Epithelial cell of alveolus of lung (primary cell): ENCODE results near the gene MAD2L1. TPM values are rescaled to one million over a fixed set of nuclear protein-coding genes. Genes with fewer than 3 reads are reported as not detected.

Source experiments
- total RNA-seq: library from RNA; depleted of rRNA; stranded (reverse); fragments of >200 nt; gene quantifications from 2 replicates; pipeline ENCODE4 v1.2.1, GENCODE V29; 2015

The MAD2L1 gene
- 16.5 and 43.2 TPM in 2 replicates for total RNA-seq

GRCh38 chr4:120066517-120067340 lies at the start of gene MAD2L1:
TSS of gene MAD2L1 (minus strand) at chr4:120066848. CDS start at chr4:120066734, 114 bp downstream.

